Prostate gland (tissue), 2 donors: Measurements from ENCODE around the gene PKNOX1.
"Not testable (repeated sequence)": the region's sequence is repeated elsewhere in the genome, so short reads cannot be mapped to it uniquely, and the experiment has no call there.

Experiments used
- POLR2A ChIP-seq: fragments of 450-650 bp; IDR thresholded peaks from one replicate; pipeline ENCODE4 v1.6.1; 2016; ENCODE audit warnings: antibody characterized with exemption, mild to moderate bottlenecking
- TF ChIP-seq, protein P1 (sequence below), 4 experiments: fragments of 200-600 bp in 2 of 4; fragments of 450-650 bp in 2 of 4; sonication (generic) in 2 of 4; IDR thresholded peaks; 1 replicate in 3 of 4; 2 replicates in 1 of 4; pipeline ENCODE4 v1.5.1; 2016 to 2019; ENCODE audit warnings: antibody characterized with exemption in 4 of 4, mild to moderate bottlenecking in 2 of 4, moderate library complexity in 2 of 4

DNA sequence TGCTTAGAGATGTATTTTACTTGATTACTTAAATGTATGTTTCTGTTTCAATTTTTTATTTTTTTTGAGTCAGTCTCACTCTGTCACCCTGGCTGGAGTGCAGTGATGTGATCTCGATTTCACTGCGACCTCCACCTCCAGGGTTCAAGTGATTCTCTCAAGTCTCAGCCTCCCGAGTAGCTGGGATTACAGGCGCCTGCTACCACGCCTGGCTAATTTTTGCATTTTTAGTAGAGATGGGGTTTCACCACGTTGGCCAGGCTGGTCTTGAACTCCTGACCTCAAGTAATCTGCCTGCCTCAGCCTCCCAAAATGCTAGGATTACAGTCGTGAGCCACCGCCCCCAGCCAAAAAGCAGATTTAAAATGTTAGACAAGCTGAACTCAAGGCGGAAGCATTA, 15.0 kb downstream of the PKNOX1 start:
- TF ChIP-seq, protein P1, sequence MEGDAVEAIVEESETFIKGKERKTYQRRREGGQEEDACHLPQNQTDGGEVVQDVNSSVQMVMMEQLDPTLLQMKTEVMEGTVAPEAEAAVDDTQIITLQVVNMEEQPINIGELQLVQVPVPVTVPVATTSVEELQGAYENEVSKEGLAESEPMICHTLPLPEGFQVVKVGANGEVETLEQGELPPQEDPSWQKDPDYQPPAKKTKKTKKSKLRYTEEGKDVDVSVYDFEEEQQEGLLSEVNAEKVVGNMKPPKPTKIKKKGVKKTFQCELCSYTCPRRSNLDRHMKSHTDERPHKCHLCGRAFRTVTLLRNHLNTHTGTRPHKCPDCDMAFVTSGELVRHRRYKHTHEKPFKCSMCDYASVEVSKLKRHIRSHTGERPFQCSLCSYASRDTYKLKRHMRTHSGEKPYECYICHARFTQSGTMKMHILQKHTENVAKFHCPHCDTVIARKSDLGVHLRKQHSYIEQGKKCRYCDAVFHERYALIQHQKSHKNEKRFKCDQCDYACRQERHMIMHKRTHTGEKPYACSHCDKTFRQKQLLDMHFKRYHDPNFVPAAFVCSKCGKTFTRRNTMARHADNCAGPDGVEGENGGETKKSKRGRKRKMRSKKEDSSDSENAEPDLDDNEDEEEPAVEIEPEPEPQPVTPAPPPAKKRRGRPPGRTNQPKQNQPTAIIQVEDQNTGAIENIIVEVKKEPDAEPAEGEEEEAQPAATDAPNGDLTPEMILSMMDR (IDR thresholded peaks at IDR 0.05) = not testable (repeated sequence)
- not testable (repeated sequence) for TF ChIP-seq POLR2A
